HG02943 (cell line): ENCODE data around the gene HSP90AA1.
"Not testable (repeated sequence)": the region's sequence is repeated elsewhere in the genome, so short reads cannot be mapped to it uniquely, and the experiment has no call there.

Source experiments
- ATAC-seq: cut with Tn5 transposase; IDR thresholded peaks from one replicate; pipeline ENCODE4 v1.9.1; 2021; ENCODE audit warnings: mild to moderate bottlenecking, low read depth, moderate library complexity; ENCODE audit not compliant: unreplicated experiment

HSP90AA1 gene

DNA sequence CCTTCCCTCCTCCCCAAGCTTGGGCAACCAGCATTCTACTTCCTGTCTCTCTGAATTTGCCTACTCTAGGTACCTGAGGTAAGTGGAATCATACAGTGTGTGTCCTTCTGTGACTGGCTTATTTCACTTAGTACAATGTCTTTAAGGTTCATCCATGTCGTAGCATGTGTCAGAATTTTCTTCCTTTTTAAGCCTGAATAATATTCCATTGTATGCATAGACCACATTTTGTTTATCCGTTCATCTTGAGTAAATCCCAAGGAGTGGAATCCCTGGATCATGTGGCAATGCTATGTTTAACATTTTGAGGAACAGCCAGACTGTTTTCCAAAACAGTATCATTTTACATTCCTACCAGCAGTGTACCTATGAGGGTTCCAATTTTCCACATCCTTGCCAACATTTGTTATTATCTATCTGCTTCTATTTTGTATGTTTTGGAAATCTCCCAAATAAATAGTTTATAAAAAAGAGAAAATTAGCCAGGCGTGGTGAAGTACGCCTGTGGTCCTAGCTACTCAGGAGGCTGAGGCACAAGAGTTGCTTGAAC is 12.4 kb downstream of the HSP90AA1 start:
- no peak for ATAC-seq

DNA sequence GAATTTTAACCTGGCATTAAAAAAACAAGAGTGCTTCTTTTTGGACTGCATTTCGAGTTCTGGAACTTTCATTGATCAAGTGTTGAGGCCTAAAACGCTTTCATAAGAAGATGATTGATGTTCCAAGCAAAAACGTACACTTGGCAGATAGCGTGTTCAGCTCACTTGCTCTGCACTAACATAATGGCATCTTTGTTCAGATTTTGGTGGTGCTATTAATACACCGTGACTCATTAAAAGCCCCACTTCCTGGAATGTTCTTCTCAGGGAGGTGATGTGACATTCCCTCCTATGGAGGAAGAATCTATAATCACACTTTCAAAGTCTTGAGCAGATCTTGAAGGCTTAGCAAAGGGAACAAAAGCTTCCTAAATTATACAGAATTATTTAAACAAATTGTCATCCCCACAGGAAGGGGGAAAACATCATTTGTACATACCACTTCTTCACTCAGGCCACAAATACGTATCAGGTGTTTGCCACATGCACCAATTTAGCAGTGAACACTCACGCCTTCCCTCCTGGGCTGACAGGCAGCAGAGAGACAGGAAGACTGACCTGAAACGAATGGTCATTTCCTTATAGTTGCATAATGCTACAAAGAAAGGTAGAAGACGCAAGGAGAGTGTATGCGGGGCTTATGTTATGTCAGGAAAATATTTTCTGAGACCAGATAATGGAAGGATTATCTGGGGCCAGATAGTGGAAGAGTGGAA is 15.4 kb downstream of the HSP90AA1 start:
- ATAC-seq, result no peak

GRCh38 chr14:102066041-102066451 is 20.8 kb downstream of the HSP90AA1 start:
- ATAC-seq, result no peak

GRCh38 chr14:102064590-102064989 is 22.3 kb downstream of the HSP90AA1 start:
- ATAC-seq, result not testable (repeated sequence)

- ATAC-seq, result no peak
Observed at GRCh38 chr14:102063808-102064429, 22.9 kb downstream of the HSP90AA1 start.

DNA sequence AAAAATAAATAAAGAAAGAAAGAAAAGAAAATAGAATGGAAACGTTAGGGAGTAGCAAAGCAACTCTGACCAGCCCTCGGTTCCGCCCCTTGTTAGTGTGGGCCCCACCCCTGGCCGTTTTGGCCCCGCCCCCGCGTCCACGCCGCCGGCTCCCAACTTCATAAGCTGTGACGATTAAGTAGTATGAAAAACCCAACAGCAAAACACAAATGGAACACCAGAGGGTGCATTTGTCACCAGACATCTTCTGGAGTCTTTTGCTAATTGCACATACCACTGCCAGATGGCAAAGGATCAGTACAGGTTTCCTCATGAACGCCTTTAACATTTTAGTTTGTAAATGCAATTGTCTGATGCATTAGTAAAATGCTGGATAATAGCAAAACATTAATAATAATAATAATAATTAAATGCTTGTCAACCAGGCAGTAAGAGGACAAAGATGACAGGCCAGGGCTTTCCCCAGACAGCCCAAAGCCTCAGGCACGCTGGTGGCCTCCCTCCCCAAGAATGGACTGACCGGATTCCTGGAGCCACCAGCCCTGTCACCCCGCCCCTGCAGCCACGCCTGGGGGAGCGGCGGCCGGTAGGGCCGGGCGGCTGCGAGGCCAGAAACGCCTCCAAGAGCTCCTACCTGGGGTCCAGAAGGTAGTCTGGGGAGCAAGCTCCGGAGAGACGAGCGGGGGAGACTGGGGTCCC is 23.6 kb downstream of the HSP90AA1 start:
- ATAC-seq, result no peak

DNA sequence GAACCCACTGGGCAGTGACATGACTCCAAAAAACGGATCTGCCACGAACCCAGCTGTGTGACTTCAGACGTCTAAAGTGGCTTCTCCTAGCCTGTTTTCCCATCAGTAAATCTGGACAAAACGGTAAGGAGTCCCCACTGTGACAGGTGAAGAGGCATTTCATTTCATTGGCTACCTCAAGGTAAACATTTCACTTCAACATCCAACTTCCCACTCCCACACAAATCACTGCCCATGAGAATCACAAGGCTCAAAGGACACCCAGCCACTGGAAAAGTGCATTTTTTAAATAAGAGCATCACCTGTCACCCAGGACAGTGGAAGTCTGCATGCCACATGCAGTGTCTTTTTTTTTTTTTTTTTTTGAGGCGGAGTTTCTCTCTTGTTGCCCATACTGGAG is 27.9 kb downstream of the HSP90AA1 start:
- no peak for ATAC-seq

DNA sequence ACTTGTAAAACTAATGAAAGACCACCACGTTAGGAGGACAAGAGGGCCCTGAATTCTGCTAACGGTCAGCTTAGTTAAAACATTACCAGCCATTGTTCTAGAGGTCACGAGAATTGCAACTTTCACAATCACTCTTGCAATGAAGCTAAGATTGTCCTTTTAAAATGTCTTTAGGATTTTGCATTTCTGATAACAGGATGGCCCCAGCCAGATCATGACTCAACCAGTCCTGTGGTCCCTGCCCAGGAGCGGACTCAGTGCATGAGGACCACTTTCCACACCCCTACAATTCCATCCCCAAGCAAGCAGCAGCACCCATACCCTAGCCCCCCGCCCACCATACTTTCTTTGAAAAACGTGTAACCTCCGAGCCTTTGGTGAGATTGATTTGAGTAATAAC is 28.7 kb downstream of the HSP90AA1 start:
- ATAC-seq, result no peak

- no peak for ATAC-seq
Observed at GRCh38 chr14:102057480-102058114, 29.2 kb downstream of the HSP90AA1 start.

GRCh38 chr14:102056694-102057442 is 30.0 kb downstream of the HSP90AA1 start:
- no peak for ATAC-seq

DNA sequence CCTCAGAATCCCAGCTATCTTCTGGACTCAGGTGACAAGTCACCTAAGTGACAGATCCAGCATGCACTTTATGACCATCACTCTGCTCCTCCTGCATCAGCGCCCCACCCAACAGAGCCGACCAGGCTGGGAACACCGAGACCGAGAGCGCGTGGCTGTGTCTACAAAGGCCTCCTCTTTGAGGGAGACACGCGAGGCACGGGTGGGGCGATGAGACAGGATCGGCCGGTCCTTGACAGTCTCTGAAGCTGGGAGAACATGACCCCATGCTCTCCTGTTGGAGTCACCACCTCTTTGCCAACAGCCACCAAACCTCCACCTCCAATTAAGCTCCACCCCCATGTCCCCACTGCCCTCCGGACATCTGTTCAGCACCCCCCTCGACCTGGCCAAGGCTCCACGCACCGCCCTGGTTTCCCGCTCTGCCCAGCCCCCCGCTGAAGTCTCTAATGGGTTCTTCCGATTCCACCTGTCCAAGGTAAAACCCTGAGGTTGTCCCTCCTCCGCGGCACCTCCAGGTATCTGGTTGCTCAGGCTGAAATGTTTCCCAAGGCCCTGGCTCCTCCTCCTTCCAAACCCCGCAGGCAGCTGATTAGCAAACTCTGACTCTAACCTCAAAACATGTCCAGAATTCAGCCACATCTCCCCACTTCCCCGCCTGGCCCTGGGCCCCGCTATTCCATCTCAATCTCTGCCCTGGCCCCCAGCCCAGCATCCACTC is 31.5 kb downstream of the HSP90AA1 start:
- ATAC-seq, result no peak

GRCh38 chr14:102052522-102052921 is 34.3 kb downstream of the HSP90AA1 start:
- no peak for ATAC-seq

DNA sequence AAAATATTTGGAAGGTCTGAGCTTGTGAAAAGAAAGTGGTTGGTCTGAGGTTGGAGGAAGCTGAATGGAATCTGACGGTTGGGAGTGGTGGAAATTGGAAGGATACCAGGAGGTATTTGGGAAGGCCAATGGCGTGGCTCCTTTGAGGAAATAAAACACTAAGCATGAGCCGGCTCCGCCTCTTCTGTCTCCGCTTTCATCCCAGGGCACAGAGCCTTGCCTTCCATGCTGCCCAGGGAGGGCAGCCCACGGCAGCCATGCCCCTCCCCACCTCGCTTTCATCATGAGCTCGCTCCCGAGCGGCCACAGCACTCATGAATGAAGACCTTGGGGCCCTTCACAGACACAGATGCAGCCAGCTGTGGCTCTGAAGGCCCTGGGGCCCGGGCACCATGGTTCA is 36.2 kb downstream of the HSP90AA1 start:
- no peak for ATAC-seq

DNA sequence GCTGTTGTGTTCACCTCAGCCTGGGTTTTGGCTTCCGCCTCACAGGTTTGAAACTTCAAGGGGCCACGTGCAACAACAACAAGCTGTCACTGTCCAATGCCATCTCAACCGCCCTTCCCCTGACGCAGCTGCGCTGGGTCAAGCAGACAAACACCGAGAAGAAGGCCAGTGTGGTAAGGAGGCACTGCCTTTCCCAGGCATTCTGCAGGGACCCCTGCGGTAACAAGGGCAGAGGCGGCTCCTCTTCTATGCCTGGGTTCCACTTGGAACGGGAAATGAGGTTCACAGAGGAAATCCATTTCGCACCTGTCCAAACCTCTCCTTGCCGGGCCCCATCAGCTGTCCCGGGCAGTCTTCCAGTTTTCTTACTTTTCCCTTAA is 36.8 kb downstream of the HSP90AA1 start:
- no peak for ATAC-seq

- ATAC-seq, result no peak
Observed at GRCh38 chr14:102049258-102050025, 37.4 kb downstream of the HSP90AA1 start.

GRCh38 chr14:102047808-102048540 is 38.9 kb downstream of the HSP90AA1 start:
- ATAC-seq, result no peak

- no peak for ATAC-seq
Observed at GRCh38 chr14:102046337-102047278, 40.2 kb downstream of the HSP90AA1 start.
